Forelimb muscle (tissue), 1 donor: ENCODE measurements around the gene LRP5. TPM values are rescaled to one million over a fixed set of nuclear protein-coding genes. Genes with fewer than 3 reads are reported as not detected.
"Not testable (repeated sequence)": the region's sequence is repeated elsewhere in the genome, so short reads cannot be mapped to it uniquely, and the experiment has no call there.

Experiments
- DNase-seq: peaks from one replicate; pipeline ENCODE4 v3.0.0-alpha.2; 2013; ENCODE audit warnings: low read depth
- polyA plus RNA-seq: library from polyadenylated mRNA; unstranded; fragments of 120-200 nt; gene quantifications from one replicate; pipeline ENCODE4 v1.2.1, GENCODE V29; 2013; ENCODE audit not compliant: insufficient read length

LRP5 gene
- polyA plus RNA-seq, 1 donor, result 51.4 TPM

DNA sequence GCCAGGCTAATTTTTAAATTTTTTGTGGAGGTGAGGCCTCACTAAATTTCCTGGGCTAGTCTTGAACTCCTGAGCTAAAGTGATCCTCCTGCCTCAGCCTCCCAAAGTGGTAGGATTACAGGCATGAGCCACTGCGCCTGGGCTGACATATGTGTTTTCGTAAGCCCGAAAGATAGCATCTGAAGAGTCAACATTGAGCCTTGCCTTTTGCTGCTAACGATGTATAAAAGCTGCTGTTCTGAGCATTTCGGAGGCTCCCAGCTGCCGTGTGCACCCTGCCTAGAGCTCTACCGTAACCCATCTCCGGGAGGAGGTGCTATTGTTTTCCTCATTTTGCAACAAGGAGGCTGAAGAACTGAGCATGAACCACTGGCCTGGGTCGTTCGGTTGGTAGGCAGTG is 130.0 kb downstream of the LRP5 start:
- no peak for DNase-seq

DNA sequence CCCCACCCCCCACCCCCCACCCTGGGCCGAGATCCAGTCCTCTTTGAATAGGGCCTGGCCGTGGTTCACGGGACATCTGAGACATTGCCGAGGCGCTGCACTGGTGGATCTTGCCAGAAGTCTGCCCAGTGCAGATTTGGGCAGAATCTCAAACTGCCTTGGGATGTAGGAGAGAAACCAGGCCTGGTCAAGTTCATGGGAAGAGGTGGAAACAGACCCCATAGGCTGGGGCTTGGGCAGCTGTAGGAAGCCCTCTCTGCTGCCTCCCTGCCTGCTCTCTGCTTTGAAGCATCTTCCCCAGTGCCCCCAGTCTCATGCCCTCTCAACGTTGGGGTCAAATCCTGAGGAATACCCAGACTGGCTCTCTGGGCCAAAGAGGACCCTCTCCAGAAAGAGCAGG is 132.2 kb downstream of the LRP5 start:
- no peak for DNase-seq

- DNase-seq, result no peak
These were observed 133.2 kb downstream of the LRP5 start for GRCh38 chr11:68445531-68446035.

DNA sequence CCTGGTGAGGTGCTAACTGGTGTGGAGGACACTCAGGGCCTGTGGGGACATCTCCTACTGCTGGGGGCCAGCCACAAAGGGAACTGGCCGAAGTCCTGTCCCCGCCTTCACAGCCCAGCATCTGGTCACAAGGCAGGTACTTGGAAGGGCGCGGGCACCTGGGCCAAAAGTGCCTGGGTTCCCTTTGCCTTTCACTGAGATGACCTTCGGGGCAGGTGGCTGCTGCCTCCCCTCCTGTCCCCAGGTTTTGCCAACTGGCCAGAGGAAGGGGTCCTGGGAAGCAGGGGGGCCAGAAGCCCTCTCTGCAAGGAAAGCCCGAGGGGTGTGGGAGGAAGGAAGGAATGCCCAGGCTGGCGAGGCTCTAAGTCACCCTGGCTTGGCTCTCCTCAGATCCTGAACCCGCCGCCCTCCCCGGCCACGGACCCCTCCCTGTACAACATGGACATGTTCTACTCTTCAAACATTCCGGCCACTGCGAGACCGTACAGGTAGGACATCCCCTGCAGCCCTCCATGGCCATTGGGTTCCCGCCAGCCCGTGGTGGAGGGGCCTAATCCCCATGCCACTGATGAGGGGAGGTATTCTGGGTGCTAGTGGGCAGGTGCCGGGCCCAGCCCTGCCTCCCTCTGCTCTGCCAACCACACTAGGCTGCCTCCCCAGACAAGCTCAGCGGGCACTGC is 133.8 kb downstream of the LRP5 start:
- no peak for DNase-seq

GRCh38 chr11:68447015-68447801 is 134.8 kb downstream of the LRP5 start:
- DNase-seq, result no peak

DNA sequence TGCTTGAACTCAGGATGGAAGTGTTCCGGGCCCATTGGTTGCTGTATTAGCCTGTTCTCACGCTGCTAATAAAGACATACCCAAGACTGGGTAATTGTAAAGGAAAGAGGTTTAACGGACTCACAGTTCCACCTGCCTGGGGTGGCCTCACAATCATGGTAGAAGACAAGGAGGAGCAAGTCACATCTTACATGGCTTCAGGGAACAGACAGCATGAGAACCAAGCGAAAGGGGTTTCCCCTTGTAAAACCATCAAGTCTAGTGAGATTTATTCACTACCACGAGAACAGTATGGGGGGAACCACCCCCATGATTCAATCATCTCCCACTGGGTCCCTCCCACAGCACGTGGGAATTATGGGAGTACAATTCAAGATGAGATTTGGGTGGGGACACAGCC is 135.5 kb downstream of the LRP5 start:
- not testable (repeated sequence) for DNase-seq

- no peak for DNase-seq
These were observed 136.2 kb downstream of the LRP5 start for GRCh38 chr11:68448604-68449011.

DNA sequence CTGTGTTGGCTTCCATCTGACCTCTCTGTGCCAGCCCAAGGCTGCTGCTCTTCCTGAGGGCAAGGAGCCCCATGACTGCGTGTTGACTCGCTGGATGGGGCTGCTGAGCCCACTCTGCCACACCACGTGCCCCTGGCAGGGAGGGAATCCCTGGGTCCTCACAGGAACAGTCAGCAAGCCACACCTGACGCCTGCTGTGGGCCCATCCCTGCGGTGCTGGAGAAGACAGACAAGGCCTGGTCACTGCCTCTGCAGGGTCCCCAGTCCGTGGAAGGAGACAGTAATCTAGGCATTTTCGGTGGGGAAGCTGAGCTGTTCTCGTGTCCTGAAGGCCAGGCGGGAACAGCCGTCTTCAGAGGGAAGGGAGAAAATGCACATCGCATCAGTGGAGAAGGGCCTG is 137.6 kb downstream of the LRP5 start:
- no peak for DNase-seq

- no peak for DNase-seq
These were observed 138.3 kb downstream of the LRP5 start for GRCh38 chr11:68450711-68451110.

GRCh38 chr11:68454767-68455166 is 142.4 kb downstream of the LRP5 start:
- no peak for DNase-seq

DNA sequence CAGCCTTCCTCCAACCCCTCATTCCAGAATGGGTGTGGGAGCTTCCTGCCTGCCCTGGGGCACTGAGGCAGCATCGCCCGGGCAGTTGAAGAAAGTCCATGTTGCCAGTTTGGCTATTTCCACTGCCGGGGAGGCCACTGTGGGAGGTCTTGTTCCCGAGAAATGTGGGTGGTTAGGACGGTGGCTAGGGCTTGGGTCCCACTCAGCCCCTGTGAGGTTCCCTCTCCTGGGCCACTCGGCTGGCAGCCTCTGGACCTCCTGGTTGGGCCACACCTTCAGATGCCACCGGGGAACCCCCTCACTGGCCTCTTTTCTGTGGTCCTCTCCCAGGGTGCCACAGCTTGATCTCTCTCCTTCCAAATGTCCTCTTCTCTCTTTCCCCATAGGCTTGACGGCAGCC is 143.1 kb downstream of the LRP5 start:
- no peak for DNase-seq

- no peak for DNase-seq
These were observed 145.0 kb downstream of the LRP5 start for GRCh38 chr11:68457216-68457897.

DNA sequence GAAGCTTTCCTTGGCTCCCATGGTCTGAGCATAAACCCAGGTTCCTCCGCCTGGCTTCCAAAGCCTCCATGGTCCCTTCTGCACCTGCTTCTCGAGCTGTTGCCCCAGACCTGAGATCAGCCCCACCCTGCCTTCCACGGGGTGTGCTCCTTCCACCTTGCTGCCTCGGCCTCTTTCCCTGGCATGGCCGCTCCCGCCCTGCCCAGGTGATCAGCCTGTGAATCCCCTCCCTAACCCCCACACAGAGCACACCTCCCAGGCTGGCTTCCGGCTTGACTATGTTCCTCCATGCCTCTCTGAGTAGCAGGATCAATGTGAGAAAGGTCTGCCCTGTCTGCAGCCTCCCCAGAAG is 145.5 kb downstream of the LRP5 start:
- no peak for DNase-seq

- DNase-seq, result not testable (repeated sequence)
These were observed 145.9 kb downstream of the LRP5 start for GRCh38 chr11:68458340-68458739.

DNA sequence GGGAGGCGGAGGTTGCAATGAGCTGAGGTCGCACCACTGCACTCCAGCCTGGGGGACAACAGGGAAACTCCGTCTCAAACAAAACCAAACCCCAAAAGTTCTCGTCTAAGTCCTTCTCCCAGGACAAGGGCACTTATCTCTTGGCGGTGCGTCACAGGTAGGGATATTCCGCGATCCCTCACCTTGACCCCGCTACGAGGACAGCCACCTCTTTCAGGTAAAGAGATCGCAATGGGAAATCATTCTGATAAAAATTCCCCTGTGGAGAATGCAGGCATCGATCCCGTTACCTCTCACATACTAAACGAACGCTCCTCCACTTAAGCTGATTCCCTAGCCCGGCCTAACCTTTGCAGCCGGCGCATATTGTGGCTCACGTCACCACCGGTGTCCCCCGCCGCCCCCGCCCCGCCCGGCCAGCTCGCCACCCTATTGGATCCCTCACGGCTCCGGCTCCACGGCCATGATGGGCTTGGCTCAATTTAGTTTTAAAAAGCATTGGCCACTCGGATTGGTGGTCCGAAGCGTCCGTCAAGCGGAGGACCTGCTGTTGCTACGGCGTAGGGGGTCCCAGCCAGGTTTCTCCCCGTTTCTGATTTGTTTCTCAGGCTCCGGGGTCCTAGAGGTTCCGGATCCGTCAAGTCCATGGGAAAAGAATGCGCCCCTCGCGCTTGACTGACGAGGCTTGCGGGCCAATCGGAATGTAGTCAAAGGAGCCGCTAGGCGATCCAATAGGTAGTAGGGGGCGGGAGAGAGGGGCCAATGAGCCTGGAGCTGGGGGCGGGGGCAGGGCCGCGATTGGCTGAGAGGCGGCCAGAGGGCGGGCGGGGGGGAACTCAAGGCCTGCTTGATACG is 147.7 kb downstream of the LRP5 start:
- peak; percentile 99 for DNase-seq

GRCh38 chr11:68460741-68461574 is 148.6 kb downstream of the LRP5 start, which contains the start of gene PPP6R3:
Gene PPP6R3 (plus strand): TSS chr11:68460752. CDS start chr11:68537665, 76,913 bp downstream.
- no peak for DNase-seq

DNA sequence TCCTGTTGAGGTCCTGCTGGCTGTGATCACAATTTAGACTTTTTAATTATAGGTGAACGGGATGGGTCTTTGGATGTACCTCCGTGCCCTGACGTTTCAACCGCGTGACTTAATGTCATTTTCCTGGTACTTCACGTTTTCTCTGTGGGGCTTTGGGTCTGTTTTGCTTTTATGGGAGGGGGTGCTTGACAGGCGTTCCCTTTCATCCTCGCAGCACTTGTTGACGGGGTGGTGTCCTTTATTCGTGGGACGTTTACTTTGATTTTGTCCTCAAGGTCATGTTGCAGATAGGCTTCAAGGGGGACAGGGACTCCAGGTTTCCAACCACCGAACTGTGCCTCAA is 149.2 kb downstream of the LRP5 start:
- no peak for DNase-seq

DNA sequence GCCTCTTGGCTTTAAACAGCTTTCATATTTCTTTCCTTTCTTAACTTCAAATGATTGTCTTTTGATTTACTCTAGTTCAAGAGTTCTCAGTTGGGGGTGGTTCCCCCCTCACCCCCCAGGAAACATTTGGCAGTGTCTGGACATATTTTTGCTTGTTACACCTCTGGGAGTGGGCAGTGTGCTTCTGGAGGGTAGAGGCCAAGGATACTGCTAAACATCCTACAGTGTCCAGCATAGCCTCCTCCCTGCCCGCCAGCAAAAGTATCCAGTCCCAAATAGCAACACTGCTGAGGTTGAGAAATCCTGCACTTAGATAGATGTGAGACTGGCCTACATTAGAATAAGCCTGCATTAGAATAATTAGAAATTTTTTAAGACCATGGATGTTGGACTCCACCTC is 151.3 kb downstream of the LRP5 start:
- DNase-seq, result no peak

DNA sequence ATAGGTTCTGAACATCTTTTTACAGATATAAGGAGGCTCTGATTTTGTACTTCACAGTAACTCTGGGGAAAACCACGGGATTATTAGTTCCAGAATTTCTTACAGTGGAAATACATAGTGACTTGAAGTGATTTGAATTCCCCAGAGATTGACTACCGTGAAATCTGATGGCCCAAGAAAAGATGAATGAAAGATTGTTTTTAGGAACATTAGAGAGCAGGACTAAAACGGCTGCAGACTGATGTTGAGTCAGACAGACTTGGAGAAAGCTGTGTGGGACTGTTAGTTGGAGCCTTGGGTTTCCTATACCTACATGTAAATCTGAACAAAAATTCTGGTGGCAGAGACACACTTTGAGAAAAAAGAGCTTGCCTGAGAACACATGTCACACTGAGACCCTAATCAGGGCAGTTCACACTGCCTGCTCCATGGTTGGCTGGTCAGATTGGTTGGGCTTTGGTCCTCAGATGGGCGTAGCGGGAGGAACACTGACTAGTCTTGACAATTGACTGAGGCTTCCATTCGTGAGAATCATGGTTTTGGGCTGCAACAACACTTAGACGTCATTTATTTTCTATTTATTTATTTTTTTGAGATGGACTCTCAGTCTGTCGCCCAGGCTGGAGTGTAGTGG is 154.9 kb downstream of the LRP5 start:
- no peak for DNase-seq

- no peak for DNase-seq
These were observed 155.9 kb downstream of the LRP5 start for GRCh38 chr11:68468217-68468828.
